Central memory CD4-positive, alpha-beta T cell (primary cell): ENCODE data around the gene RAC2.

ENCODE experiments used
- DNase-seq: peaks from one replicate; pipeline ENCODE4 v3.0.0; 2022

Gene RAC2

GRCh38 chr22:37218771-37219411 lies 25.2 kb downstream of the RAC2 start:
- DNase-seq: peak; percentile 93

- DNase-seq: no peak
Observed at GRCh38 chr22:37218399-37218770, 25.7 kb downstream of the RAC2 start.

- no peak for DNase-seq
Observed at GRCh38 chr22:37215890-37216289, 28.2 kb downstream of the RAC2 start.

GRCh38 chr22:37214731-37215030 lies 29.4 kb downstream of the RAC2 start:
- no peak for DNase-seq

GRCh38 chr22:37213941-37214730 lies 29.9 kb downstream of the RAC2 start:
- DNase-seq: no peak

- DNase-seq: no peak
Observed at GRCh38 chr22:37213218-37213855, 30.7 kb downstream of the RAC2 start.

- DNase-seq: no peak
Observed at GRCh38 chr22:37212174-37212906, 31.7 kb downstream of the RAC2 start, which contains the start of gene SSTR3. Gene SSTR3 (minus strand): TSS chr22:37212477. CDS start chr22:37207803, 4,674 bp downstream.

GRCh38 chr22:37211866-37212173 lies 32.2 kb downstream of the RAC2 start:
- no peak for DNase-seq

- no peak for DNase-seq
Observed at GRCh38 chr22:37211075-37211865, 32.8 kb downstream of the RAC2 start.

- no peak for DNase-seq
Observed at GRCh38 chr22:37210041-37210803, 33.8 kb downstream of the RAC2 start.

- DNase-seq: no peak
Observed at GRCh38 chr22:37209140-37209845, 34.8 kb downstream of the RAC2 start.

- DNase-seq: no peak
Observed at GRCh38 chr22:37208401-37209139, 35.5 kb downstream of the RAC2 start.

GRCh38 chr22:37207981-37208380 lies 36.1 kb downstream of the RAC2 start:
- no peak for DNase-seq

GRCh38 chr22:37206841-37207821 lies 36.9 kb downstream of the RAC2 start:
- DNase-seq: no peak

- no peak for DNase-seq
Observed at GRCh38 chr22:37206118-37206840, 37.8 kb downstream of the RAC2 start.

- DNase-seq: no peak
Observed at GRCh38 chr22:37205046-37205445, 39.0 kb downstream of the RAC2 start.

- DNase-seq: no peak
Observed at GRCh38 chr22:37204045-37204655, 39.9 kb downstream of the RAC2 start.
